GM23248 (cell line): ENCODE results near the gene NXPE4. TPM values are rescaled to one million over a fixed set of nuclear protein-coding genes. Genes with fewer than 3 reads are reported as not detected.

ENCODE experiments used
- DNase-seq: peaks from one replicate; pipeline ENCODE4 v3.0.0-alpha.2; 2015
- H2AFZ ChIP-seq: fragments of 200-600 bp; sonication (generic); 2 replicates; pipeline ENCODE4 v1.6.1; 2016; ENCODE audit warnings: antibody characterized with exemption
- H3F3A ChIP-seq: fragments of 200-600 bp; sonication (generic); 2 replicates; pipeline ENCODE4 v1.6.1; 2016; ENCODE audit warnings: mild to moderate bottlenecking, antibody characterized with exemption, mixed run types; ENCODE audit not compliant: insufficient read depth
- H3K27ac ChIP-seq: fragments of 200-600 bp; sonication (generic); 2 replicates; pipeline ENCODE4 v1.5.1; 2016; ENCODE audit warnings: mild to moderate bottlenecking
- H3K27me3 ChIP-seq: fragments of 200-600 bp; sonication (generic); replicated peaks from 2 replicates; pipeline ENCODE4 v1.6.1; 2016; ENCODE audit warnings: mild to moderate bottlenecking; ENCODE audit not compliant: insufficient read depth
- H3K36me3 ChIP-seq: fragments of 200-600 bp; sonication (generic); 2 replicates; pipeline ENCODE4 v1.6.1; 2016; ENCODE audit warnings: low read depth, mild to moderate bottlenecking
- H3K4me1 ChIP-seq: fragments of 200-600 bp; sonication (generic); 2 replicates; pipeline ENCODE4 v1.6.1; 2016; ENCODE audit warnings: mild to moderate bottlenecking; ENCODE audit not compliant: insufficient read depth
- H3K4me2 ChIP-seq: fragments of 200-600 bp; sonication (generic); one replicate; pipeline ENCODE4 v1.6.1; 2016; ENCODE audit warnings: mild to moderate bottlenecking; ENCODE audit not compliant: unreplicated experiment
- H3K4me3 ChIP-seq: fragments of 200-600 bp; sonication (generic); 2 replicates; pipeline ENCODE4 v1.5.1; 2016; ENCODE audit warnings: mild to moderate bottlenecking
- H3K79me2 ChIP-seq: fragments of 200-600 bp; sonication (generic); 2 replicates; pipeline ENCODE4 v1.6.1; 2016; ENCODE audit warnings: mild to moderate bottlenecking; ENCODE audit not compliant: insufficient read depth
- H3K9ac ChIP-seq: fragments of 200-600 bp; sonication (generic); 2 replicates; pipeline ENCODE4 v1.6.1; 2016; ENCODE audit warnings: mild to moderate bottlenecking
- H3K9me2 ChIP-seq: fragments of 200-600 bp; sonication (generic); 2 replicates; pipeline ENCODE4 v1.6.1; 2016; ENCODE audit warnings: mixed run types, mild to moderate bottlenecking, moderate library complexity; ENCODE audit not compliant: insufficient read depth
- H3K9me3 ChIP-seq: fragments of 200-600 bp; sonication (generic); one replicate; pipeline ENCODE4 v1.6.1; 2017; ENCODE audit warnings: low read depth
- H4K20me1 ChIP-seq: fragments of 200-600 bp; sonication (generic); 2 replicates; pipeline ENCODE4 v1.6.0; 2016; ENCODE audit not compliant: insufficient read depth
- EZH2 ChIP-seq: fragments of 200-600 bp; sonication (generic); IDR thresholded peaks from 2 replicates; pipeline ENCODE4 v1.6.1; 2018; ENCODE audit warnings: antibody characterized with exemption, mild to moderate bottlenecking; ENCODE audit not compliant: insufficient read depth, poor library complexity, severe bottlenecking
- EZH2phosphoT487 ChIP-seq: fragments of 200-600 bp; sonication (generic); IDR thresholded peaks from 2 replicates; pipeline ENCODE4 v1.6.1; 2018; ENCODE audit warnings: antibody characterized with exemption, moderate library complexity, mild to moderate bottlenecking, low read depth; ENCODE audit not compliant: insufficient read depth
- WGBS, 2 experiments: methylation state at CpG; one replicate each; pipeline ENCODE4 v1.1.6; 2015 to 2017; ENCODE audit warnings: low lambda C conversion rate in 2 of 2, low coverage in 1 of 2; ENCODE audit errors: missing lambda C conversion rate in 2 of 2; 5-methylcytosine and 5-hydroxymethylcytosine counted together
- in situ Hi-C: fragments of 300-500 bp; cut with MboI; formaldehyde crosslinking; loops from 2 replicates; pipeline ENCODE4 v1.15.0; 2020
- polyA plus RNA-seq: library from polyadenylated mRNA; unstranded; fragments of >200 nt; fragmentation: Nextera tagmentation; extraction: Ambion mirVana; gene quantifications from 2 replicates; pipeline ENCODE4 v1.2.1, GENCODE V29; 2016
- small RNA-seq: library from RNA; depleted of rRNA; stranded (forward); fragments of <200 nt; gene quantifications from one replicate; pipeline ENCODE3, GENCODE V24; 2014; ENCODE audit warnings: low read depth, low replicate concordance
- total RNA-seq: library from RNA; depleted of rRNA; stranded (reverse); fragments of >200 nt; shearing (Covaris generic); gene quantifications from 2 replicates; pipeline ENCODE4 v1.2.3, GENCODE V29; 2014; rRNA removed

Gene NXPE4
- total and polyA plus RNA-seq, 2 experiments from 2014 or later = not detected

DNA sequence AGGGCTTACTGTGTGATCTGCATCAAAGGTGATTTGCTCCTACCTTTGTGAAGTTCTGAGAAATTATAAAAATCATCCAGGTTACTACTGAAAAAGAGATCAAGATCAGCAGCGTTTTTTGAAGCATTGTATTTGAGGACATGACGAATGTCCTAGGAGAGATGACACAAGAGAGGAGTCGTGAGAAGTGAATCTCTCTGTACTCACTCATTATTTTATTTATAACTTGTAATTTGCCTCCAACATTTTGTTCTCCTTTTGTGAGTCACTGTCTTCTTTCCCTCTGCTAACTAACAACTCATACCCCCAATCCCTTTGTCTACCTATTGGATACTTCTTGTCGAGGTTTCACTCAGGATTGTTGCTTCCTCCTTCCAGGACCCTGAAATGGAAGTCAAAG is 44.5 kb downstream of the NXPE4 start:
- 61 to 68% methylated on average over 4 of the region's 4 CpGs for WGBS, 2 experiments
- in situ Hi-C loops = no loop called here
- Histone ChIP-seq H3K4me2 (no peak overlapping the region), H3K9me3 (no peaks in the 10 kb centered on the region), H3K79me2 (no peaks in the 10 kb centered on the region), H3K27ac (no peak overlapping the region), H3K4me1 (no peaks in the 10 kb centered on the region), H3F3A (no peaks in the 10 kb centered on the region), H4K20me1 (no peaks in the 10 kb centered on the region), H3K36me3 (no peaks in the 10 kb centered on the region), H2AFZ (no peak overlapping the region), H3K9me2 (no peaks in the 10 kb centered on the region), H3K4me3 (no peak overlapping the region), H3K9ac (no peak overlapping the region), H3K27me3 (no peaks in the 10 kb centered on the region)
- TF ChIP-seq EZH2phosphoT487 (no peak), EZH2 (no peak)
- no peak for DNase-seq

DNA sequence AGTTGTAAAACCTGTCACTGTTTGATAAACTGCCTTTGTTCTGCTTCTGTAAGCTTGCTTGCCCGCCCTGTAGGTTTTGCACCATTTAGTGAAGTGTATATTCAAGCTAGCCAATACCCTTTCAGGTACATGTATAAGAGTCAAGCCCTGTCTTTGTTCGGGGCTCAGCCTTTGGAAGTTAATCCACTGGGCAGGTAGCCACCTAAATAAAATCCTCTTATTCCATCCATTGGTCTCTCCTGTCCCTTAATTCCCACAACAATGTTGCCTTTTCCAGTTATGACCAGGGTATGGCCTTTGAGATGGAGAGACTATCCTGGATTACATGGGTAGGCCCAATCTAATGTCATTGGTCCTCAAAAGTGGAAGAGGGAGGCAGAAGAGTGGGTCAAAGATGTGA is 69.9 kb downstream of the NXPE4 start:
- H3K27ac ChIP-seq = no peak overlapping the region
- no peak overlapping the region for H3K4me2 ChIP-seq
- no peaks in the 10 kb centered on the region for H3K9me2 ChIP-seq
- H3K79me2 ChIP-seq = no peaks in the 10 kb centered on the region
- in situ Hi-C loops = no loop called here
- no peak overlapping the region for H2AFZ ChIP-seq
- no peaks in the 10 kb centered on the region for H4K20me1 ChIP-seq
- no peaks in the 10 kb centered on the region for H3K36me3 ChIP-seq
- TF ChIP-seq EZH2 (no peak), EZH2phosphoT487 (no peak)
- no peak for DNase-seq
- H3F3A ChIP-seq = no peaks in the 10 kb centered on the region
- H3K4me3 ChIP-seq = no peak overlapping the region
- 26 to 28% methylated on average over 2 of the region's 2 CpGs for WGBS, 2 experiments
- H3K27me3 ChIP-seq = no peaks in the 10 kb centered on the region
- no peak overlapping the region for H3K9ac ChIP-seq
- H3K9me3 ChIP-seq = no peaks in the 10 kb centered on the region
- no peaks in the 10 kb centered on the region for H3K4me1 ChIP-seq

DNA sequence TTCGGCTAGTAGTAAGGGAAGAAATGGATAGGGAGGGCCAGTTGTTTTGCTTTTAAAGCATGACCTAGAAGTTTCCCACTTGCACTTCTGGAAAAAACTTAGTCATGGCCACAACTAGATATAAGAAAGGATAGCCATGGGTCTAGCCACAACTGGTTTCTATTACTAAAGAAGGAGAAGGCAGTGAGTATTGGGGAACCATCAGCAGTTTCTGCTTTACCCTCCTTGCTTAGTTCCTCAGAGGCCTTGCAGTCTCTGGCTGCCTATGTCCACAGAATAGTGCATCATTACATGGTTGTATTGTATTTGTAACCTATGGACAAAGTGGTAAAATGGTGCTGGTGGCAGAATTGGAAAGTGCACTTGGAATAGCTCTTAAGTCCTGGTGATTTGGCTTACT is 71.5 kb downstream of the NXPE4 start:
- TF ChIP-seq EZH2phosphoT487 (no peak), EZH2 (no peak)
- Histone ChIP-seq H3K4me3 (no peak overlapping the region), H3K27me3 (no peaks in the 10 kb centered on the region), H4K20me1 (no peaks in the 10 kb centered on the region), H3K36me3 (no peaks in the 10 kb centered on the region), H3F3A (no peaks in the 10 kb centered on the region), H3K9me2 (no peaks in the 10 kb centered on the region), H3K79me2 (no peaks in the 10 kb centered on the region), H3K9me3 (no peaks in the 10 kb centered on the region), H3K4me1 (no peaks in the 10 kb centered on the region), H3K27ac (no peak overlapping the region), H2AFZ (no peak overlapping the region), H3K9ac (no peak overlapping the region), H3K4me2 (no peak overlapping the region)
- no peak for DNase-seq
- 47 to 69% methylated on average over 1 of the region's 1 CpG for WGBS, 2 experiments
- in situ Hi-C loops = no loop called here

DNA sequence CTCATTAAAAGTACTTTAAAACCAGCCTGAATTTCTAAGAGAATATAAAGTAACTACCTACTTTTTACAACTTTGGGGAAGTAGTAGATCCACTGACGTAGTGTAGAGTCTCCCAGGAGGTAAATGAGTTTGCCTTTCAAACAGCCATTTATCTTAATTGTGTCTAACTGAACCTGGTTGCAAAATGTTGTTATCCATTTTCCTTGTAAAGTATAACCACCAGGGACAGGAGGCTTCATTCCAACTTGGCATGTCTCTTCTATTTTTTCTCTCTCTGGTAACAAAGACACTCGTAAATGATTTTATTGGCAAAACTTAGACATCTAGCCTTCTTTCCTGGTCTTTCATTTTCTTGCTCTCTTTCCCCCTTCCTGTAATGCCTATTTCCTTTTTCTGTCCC is 72.8 kb downstream of the NXPE4 start:
- no peaks in the 10 kb centered on the region for H3K9me2 ChIP-seq
- no peak overlapping the region for H2AFZ ChIP-seq
- H3K9ac ChIP-seq = no peak overlapping the region
- H3K4me3 ChIP-seq = no peak overlapping the region
- no peaks in the 10 kb centered on the region for H3K27me3 ChIP-seq
- H3K36me3 ChIP-seq = no peaks in the 10 kb centered on the region
- in situ Hi-C loops = no loop called here
- TF ChIP-seq EZH2phosphoT487 (no peak), EZH2 (no peak)
- H3K9me3 ChIP-seq = no peaks in the 10 kb centered on the region
- no peak for DNase-seq
- 10 to 14% methylated on average over 2 of the region's 2 CpGs for WGBS, 2 experiments
- no peaks in the 10 kb centered on the region for H4K20me1 ChIP-seq
- no peaks in the 10 kb centered on the region for H3F3A ChIP-seq
- no peaks in the 10 kb centered on the region for H3K4me1 ChIP-seq
- H3K4me2 ChIP-seq = no peak overlapping the region
- no peak overlapping the region for H3K27ac ChIP-seq
- H3K79me2 ChIP-seq = no peaks in the 10 kb centered on the region

Small RNA genes lying within 50 kb of the gene (small RNA-seq; reads per million reads assigned to genes)
- not detected for gene RF01210

Other genes starting within 250 kb of the NXPE4 start
- gene C11orf71, start 195.3 kb downstream of the NXPE4 start, total RNA-seq = 2.1 and 4.8 TPM in 2 replicates
- 1.8 and 2.2 TPM in 2 replicates for gene C11orf71, start 195.3 kb downstream of the NXPE4 start, polyA plus RNA-seq
- 48.6 and 58.3 TPM in 2 replicates for gene RBM7, start 195.1 kb downstream of the NXPE4 start, total RNA-seq
- 57.0 and 60.9 TPM in 2 replicates for gene RBM7, start 195.1 kb downstream of the NXPE4 start, polyA plus RNA-seq
- 245 and 350 TPM in 2 replicates for gene REXO2, start 156.3 kb downstream of the NXPE4 start, total RNA-seq
- gene REXO2, start 156.3 kb downstream of the NXPE4 start, polyA plus RNA-seq = 407 and 418 TPM in 2 replicates
- not detected in 2 replicates for gene NXPE1, start 35.9 kb downstream of the NXPE4 start, total RNA-seq
- gene NXPE1, start 35.9 kb downstream of the NXPE4 start, polyA plus RNA-seq = not detected in 2 replicates
- not detected in 2 replicates for gene NXPE2, start 82.7 kb upstream of the NXPE4 start, total RNA-seq
- 0.13 TPM in 1 of 2 replicates, not detected in the other for gene NXPE2, start 82.7 kb upstream of the NXPE4 start, polyA plus RNA-seq